ENCODE results near the gene HOXD8.

- TF ChIP-seq ZNF580 (tag by site-specific recombination; IDR thresholded peaks at IDR 0.05) (no peak), HOXA7 (CRISPR knock-in tag; IDR thresholded peaks at IDR 0.05; ENCODE audit: borderline replicate concordance) (no peak), ZNF274 (IDR thresholded peaks at IDR 0.05; ENCODE audit: low read length) (no peak), ZNF274 (tag by site-specific recombination; IDR thresholded peaks at IDR 0.05; ENCODE audit: borderline replicate concordance) (no peak), CTCF (tag by site-specific recombination; IDR thresholded peaks at IDR 0.05) (no peak), ZNF449 (tag by site-specific recombination; IDR thresholded peaks at IDR 0.05) (no peak), ZNF335 (tag by site-specific recombination; conservative IDR thresholded peaks at IDR 0.05) (no peak), ZNF558 (tag by site-specific recombination; IDR thresholded peaks at IDR 0.05) (no peak), GLIS2 (tag by site-specific recombination; IDR thresholded peaks at IDR 0.05) (no peak)
Measured at GRCh38 chr2:176175709-176176607, 46.5 kb downstream of the HOXD8 start.
